Neuronal stem cell (in vitro differentiated cells): ENCODE results near the gene LRRC70.
"Not testable (repeated sequence)": the region's sequence is repeated elsewhere in the genome, so short reads cannot be mapped to it uniquely, and the experiment has no call there.

Source experiments
- DNase-seq: peaks from one replicate; pipeline ENCODE4 v3.0.0-alpha.2; 2013; ENCODE audit warnings: low spot score
- H2AFZ ChIP-seq: one replicate; pipeline ENCODE4 v1.6.1; 2013; ENCODE audit warnings: mild to moderate bottlenecking, low read length, inconsistent platforms
- H2AK5ac ChIP-seq: 2 replicates; pipeline ENCODE4 v1.6.1; 2013; ENCODE audit warnings: low read depth, mild to moderate bottlenecking, inconsistent platforms, low read length, moderate library complexity, mixed read lengths
- H2BK120ac ChIP-seq: 2 replicates; pipeline ENCODE4 v1.6.1; 2013; ENCODE audit warnings: low read depth, mild to moderate bottlenecking, inconsistent platforms, low read length, moderate library complexity, mixed read lengths
- H2BK12ac ChIP-seq: one replicate; pipeline ENCODE4 v1.6.1; 2013; ENCODE audit warnings: low read length, inconsistent platforms
- H2BK15ac ChIP-seq: 2 replicates; pipeline ENCODE4 v1.6.1; 2013; ENCODE audit warnings: mild to moderate bottlenecking, low read length, inconsistent platforms, mixed read lengths
- H2BK5ac ChIP-seq: one replicate; pipeline ENCODE4 v1.6.1; 2013; ENCODE audit warnings: inconsistent platforms, mild to moderate bottlenecking, low read length, moderate library complexity
- H3K14ac ChIP-seq: one replicate; pipeline ENCODE4 v1.6.1; 2013; ENCODE audit warnings: low read length, inconsistent platforms
- H3K18ac ChIP-seq: 2 replicates; pipeline ENCODE4 v1.6.1; 2013; ENCODE audit warnings: low read length, inconsistent platforms
- H3K23ac ChIP-seq: 2 replicates; pipeline ENCODE4 v1.6.1; 2013; ENCODE audit warnings: low read depth, mild to moderate bottlenecking, mixed read lengths, low read length, inconsistent platforms; ENCODE audit not compliant: poor library complexity
- H3K27ac ChIP-seq: replicated peaks from 3 replicates; pipeline ENCODE4 v1.5.1; 2013; ENCODE audit warnings: low read length, inconsistent platforms
- H3K27me3 ChIP-seq, 3 experiments: 2 replicates each; pipeline ENCODE4 v1.6.1; 2013; ENCODE audit warnings: low read length in 3 of 3, mild to moderate bottlenecking in 2 of 3, inconsistent platforms in 1 of 3, low read depth in 1 of 3, mixed read lengths in 1 of 3, moderate library complexity in 1 of 3; ENCODE audit not compliant: control insufficient read depth in 3 of 3, insufficient read depth in 3 of 3
- H3K36me3 ChIP-seq, 2 donors: replicated peaks in 1 of 2; 2 replicates each; pipeline ENCODE4 v1.6.1; 2013; ENCODE audit warnings: low read length in 2 of 2; ENCODE audit not compliant: control insufficient read depth in 2 of 2, insufficient read depth in 2 of 2
- H3K4ac ChIP-seq: 2 replicates; pipeline ENCODE4 v1.6.1; 2013; ENCODE audit warnings: inconsistent platforms, mild to moderate bottlenecking, low read length, moderate library complexity
- H3K4me1 ChIP-seq, 2 donors: 1 replicate in 1 of 2; 2 replicates in 1 of 2; pipeline ENCODE4 v1.6.1; 2013; ENCODE audit warnings: low read length in 2 of 2, low read depth in 1 of 2; ENCODE audit not compliant: control insufficient read depth in 2 of 2, insufficient read depth in 1 of 2
- H3K4me2 ChIP-seq: one replicate; pipeline ENCODE4 v1.6.1; 2013; ENCODE audit warnings: mild to moderate bottlenecking, low read length, inconsistent platforms; ENCODE audit not compliant: insufficient read depth, poor library complexity, severe bottlenecking
- H3K4me3 ChIP-seq, 2 donors: 2 replicates each; pipeline ENCODE4 v1.5.1; 2013; ENCODE audit warnings: low read length in 2 of 2, mild to moderate bottlenecking in 2 of 2, inconsistent platforms in 1 of 2, moderate library complexity in 1 of 2
- H3K79me1 ChIP-seq: one replicate; pipeline ENCODE4 v1.6.1; 2013; ENCODE audit warnings: low read depth, mild to moderate bottlenecking, inconsistent platforms, low read length, moderate library complexity
- H3K9ac ChIP-seq: one replicate; pipeline ENCODE4 v1.6.1; 2013; ENCODE audit warnings: mild to moderate bottlenecking, low read depth, low read length, inconsistent platforms; ENCODE audit not compliant: poor library complexity
- H3K9me3 ChIP-seq, 2 donors: replicated peaks in 1 of 2; 2 replicates each; pipeline versions ENCODE3 to v1.6.1; 2013; ENCODE audit warnings: low read length in 2 of 2, mild to moderate bottlenecking in 2 of 2, inconsistent platforms in 1 of 2, low read depth in 1 of 2, mixed read lengths in 1 of 2, moderate library complexity in 1 of 2; ENCODE audit not compliant: control insufficient read depth in 2 of 2, insufficient read depth in 1 of 2
- H4K8ac ChIP-seq: one replicate; pipeline ENCODE4 v1.6.1; 2013; ENCODE audit warnings: low read depth, mild to moderate bottlenecking, inconsistent platforms, low read length, moderate library complexity
- H4K91ac ChIP-seq: one replicate; pipeline ENCODE4 v1.6.1; 2013; ENCODE audit warnings: low read length, low read depth, mild to moderate bottlenecking, inconsistent platforms; ENCODE audit not compliant: poor library complexity
- WGBS, 2 donors: extraction: QIAGEN DNeasy Blood & Tissue Kit; methylation state at CpG; one replicate each; pipeline ENCODE4 v1.1.7; 2013; ENCODE audit warnings: missing lambda C conversion rate in 2 of 2, mixed read lengths in 1 of 2; ENCODE audit not compliant: insufficient read length in 2 of 2, insufficient replicate concordance in 1 of 2; ENCODE audit errors: extremely low coverage in 2 of 2; 5-methylcytosine and 5-hydroxymethylcytosine counted together

Gene LRRC70

GRCh38 chr5:62624436-62624835 is 45.8 kb downstream of the LRRC70 start:
- not testable (repeated sequence) for H3K4ac ChIP-seq, H3K27me3 ChIP-seq, H4K91ac ChIP-seq, DNase-seq, H2AFZ ChIP-seq, H3K4me2 ChIP-seq, H3K4me1 ChIP-seq, H2BK120ac ChIP-seq, H3K18ac ChIP-seq, H2AK5ac ChIP-seq, H3K9ac ChIP-seq, H3K27ac ChIP-seq, H2BK12ac ChIP-seq, H2BK15ac ChIP-seq, H3K4me3 ChIP-seq, H3K14ac ChIP-seq, H3K9me3 ChIP-seq, H4K8ac ChIP-seq, H3K79me1 ChIP-seq, H2BK5ac ChIP-seq, H3K23ac ChIP-seq
- peaks cover 3 to 26% of the 10 kb centered on the region in 2 donors for H3K36me3 ChIP-seq
- no CpG with 5 or more reads among the region's 7 CpGs for WGBS, 2 donors

- Histone ChIP-seq H4K91ac (no peak overlapping the region), H3K4me1 (peaks cover 0 to 4% of the 10 kb centered on the region in 2 donors), H3K4me2 (no peak overlapping the region), H3K36me3 (peaks cover 3 to 40% of the 10 kb centered on the region in 2 donors), H2BK5ac (no peak overlapping the region), H3K4ac (no peak overlapping the region), H3K27me3 (no peaks in the 10 kb centered on the region), H3K79me1 (no peaks in the 10 kb centered on the region), H3K9me3 (no peaks in the 10 kb centered on the region), H2BK12ac (no peak overlapping the region), H3K23ac (no peak overlapping the region), H2AFZ (no peak overlapping the region), H2BK15ac (no peak overlapping the region), H3K27ac (no peak overlapping the region), H3K18ac (no peak overlapping the region), H4K8ac (no peak overlapping the region), H2BK120ac (no peak overlapping the region), H2AK5ac (no peak overlapping the region), H3K9ac (no peak overlapping the region), H3K4me3 (no peak overlapping the region), H3K14ac (no peak overlapping the region)
- WGBS, 2 donors: no CpG with 5 or more reads among the region's 2 CpGs
- no peak for DNase-seq
These were observed 47.9 kb downstream of the LRRC70 start for GRCh38 chr5:62626534-62626933.

GRCh38 chr5:62627121-62627520 is 48.5 kb downstream of the LRRC70 start:
- Histone ChIP-seq H4K8ac (no peak overlapping the region), H3K27ac (no peak overlapping the region), H3K79me1 (no peaks in the 10 kb centered on the region), H3K36me3 (peaks cover 3 to 40% of the 10 kb centered on the region in 2 donors), H3K4me1 (peaks cover 0 to 4% of the 10 kb centered on the region in 2 donors), H2BK5ac (no peak overlapping the region), H3K4ac (no peak overlapping the region), H3K14ac (no peak overlapping the region), H2BK12ac (no peak overlapping the region), H2AFZ (no peak overlapping the region), H2AK5ac (no peak overlapping the region), H3K18ac (no peak overlapping the region), H3K23ac (no peak overlapping the region), H4K91ac (no peak overlapping the region), H3K9ac (no peak overlapping the region), H3K9me3 (no peaks in the 10 kb centered on the region), H3K27me3 (no peaks in the 10 kb centered on the region), H3K4me2 (no peak overlapping the region), H3K4me3 (no peak overlapping the region), H2BK120ac (no peak overlapping the region), H2BK15ac (no peak overlapping the region)
- WGBS, 2 donors: no CpG with 5 or more reads among the region's 3 CpGs
- DNase-seq: no peak

- Histone ChIP-seq H4K91ac (no peak overlapping the region), H2BK12ac (no peak overlapping the region), H3K14ac (no peak overlapping the region), H3K4ac (no peak overlapping the region), H3K9ac (no peak overlapping the region), H2BK120ac (no peak overlapping the region), H3K4me1 (peaks cover 0 to 4% of the 10 kb centered on the region in 2 donors), H3K79me1 (no peaks in the 10 kb centered on the region), H3K18ac (no peak overlapping the region), H2BK5ac (no peak overlapping the region), H3K9me3 (no peaks in the 10 kb centered on the region), H3K36me3 (peaks cover 3 to 40% of the 10 kb centered on the region in 2 donors), H2AK5ac (no peak overlapping the region), H4K8ac (no peak overlapping the region), H2BK15ac (no peak overlapping the region), H3K4me2 (no peak overlapping the region), H3K23ac (no peak overlapping the region), H3K27me3 (no peaks in the 10 kb centered on the region), H3K4me3 (no peak overlapping the region), H2AFZ (no peak overlapping the region), H3K27ac (no peak overlapping the region)
- WGBS, 2 donors: no CpG with 5 or more reads among the region's 5 CpGs
- DNase-seq: no peak
These were observed 49.3 kb downstream of the LRRC70 start for GRCh38 chr5:62627901-62628300.
